ACHN (cell line): ENCODE data around the gene NELFB.

ENCODE experiments used
- DNase-seq: peaks from one replicate; pipeline ENCODE4 v3.0.0-alpha.2; 2015
- in situ Hi-C: cut with HindIII; loops from 2 replicates; pipeline ENCODE4 v1.10.0; 2017; ENCODE audit warnings: low sequenced_read_pairs, low pct_ligation_motif_present, low pct_unique_long_range_greater_than_20kb

NELFB gene

GRCh38 chr9:137243626-137244485 lies 11.3 kb upstream of the NELFB start:
- DNase-seq = no peak

DNA sequence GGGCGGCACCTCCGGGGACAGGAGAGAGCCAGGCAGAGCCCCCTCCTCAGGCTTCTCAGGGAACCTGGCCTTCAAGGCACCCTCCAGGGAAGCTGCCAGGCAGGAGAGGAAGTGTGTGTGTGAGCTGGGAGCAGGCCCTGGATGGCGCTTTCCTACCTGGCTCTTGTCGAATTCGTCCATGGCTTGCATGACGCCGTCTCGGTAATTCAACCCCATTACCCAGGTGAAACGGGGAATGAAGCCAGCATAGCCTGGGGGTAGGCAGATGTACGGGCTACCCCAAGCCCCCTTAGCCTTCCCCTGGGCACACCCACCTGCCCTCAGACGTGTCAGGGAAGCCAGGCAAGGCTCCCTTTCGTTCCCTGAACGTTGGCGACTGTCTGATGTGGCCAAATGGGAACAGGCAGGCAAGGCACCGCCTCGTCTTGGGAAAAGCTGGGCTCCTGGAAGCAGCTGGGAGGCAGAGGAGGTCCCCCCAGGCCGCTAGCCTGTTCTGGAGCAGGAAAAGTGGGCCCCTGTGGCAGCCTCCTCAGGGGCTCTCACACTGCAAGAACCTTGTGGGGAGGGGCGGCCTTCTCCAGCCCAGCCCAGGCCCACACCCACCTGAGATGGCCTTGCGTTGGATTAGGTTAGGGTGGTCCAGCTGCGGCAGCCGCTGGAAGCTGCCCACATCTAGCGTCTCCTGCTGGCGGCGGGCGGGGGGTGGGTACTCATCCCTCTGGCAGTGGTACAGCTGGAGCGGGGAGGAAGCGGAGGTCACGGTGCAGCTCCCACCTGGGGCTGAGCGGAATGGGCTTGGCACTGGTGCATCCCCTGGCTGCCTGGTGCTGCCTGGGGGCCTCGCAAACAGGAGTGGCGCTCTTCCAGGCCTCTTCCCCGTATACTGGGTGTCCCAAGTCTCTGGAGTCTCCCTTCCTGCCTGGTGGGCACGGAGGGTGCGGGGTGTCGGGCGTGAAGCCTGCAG lies 10.4 kb upstream of the NELFB start:
- no peak for DNase-seq
- in situ Hi-C loops = no loop called here

More at GRCh38 chr9:137243626-137244485, 11.3 kb upstream of the NELFB start:
- in situ Hi-C loops = no loop called here

DNA sequence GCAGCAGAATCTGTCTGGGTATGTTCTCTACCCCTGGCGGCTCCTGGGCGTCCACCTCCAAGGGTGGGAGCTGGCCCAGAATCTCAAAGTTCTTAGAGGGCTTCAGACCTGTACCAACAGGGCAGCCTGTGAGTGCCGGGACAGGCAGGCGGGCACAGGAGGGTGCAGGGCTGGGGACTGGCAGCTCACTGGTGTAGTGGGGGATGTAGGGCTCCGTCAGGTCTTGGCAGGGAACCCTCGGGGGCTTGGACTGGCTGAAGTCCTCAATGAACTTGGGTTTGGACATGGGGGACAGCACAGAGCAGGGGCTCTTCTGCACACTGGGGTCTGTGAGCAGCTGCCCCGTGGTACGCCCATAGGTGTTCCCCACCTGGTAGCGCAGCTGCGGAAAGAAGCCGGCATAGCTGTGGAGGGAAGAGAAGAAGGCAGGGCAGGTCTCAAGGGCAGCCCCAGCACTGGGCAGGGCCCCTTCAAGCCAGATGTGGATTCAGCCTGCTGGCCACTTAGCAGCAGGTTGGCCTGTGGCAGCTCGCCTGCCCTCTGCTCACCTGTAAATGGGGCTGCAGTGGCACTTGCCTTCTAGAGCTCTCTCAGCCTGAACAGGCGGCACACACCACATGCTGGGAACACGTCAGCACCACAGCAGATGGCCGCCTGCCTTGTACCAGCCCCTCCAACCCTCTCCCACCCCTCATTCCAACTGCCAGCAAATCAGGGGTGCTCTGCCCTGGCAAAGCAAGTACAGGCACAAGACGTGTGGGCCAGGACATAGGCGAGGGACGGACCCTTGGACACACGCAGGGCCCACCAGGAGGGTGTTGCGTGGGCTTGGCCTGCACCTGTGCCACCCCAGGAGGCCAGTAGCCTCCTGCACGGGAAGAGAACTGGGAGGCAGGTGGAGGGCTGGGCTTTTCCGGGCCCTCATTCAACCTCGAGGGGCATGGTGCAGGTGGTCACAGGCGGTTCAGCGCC lies 9.4 kb upstream of the NELFB start:
- DNase-seq = no peak
- in situ Hi-C loops = no loop called here

GRCh38 chr9:137247135-137247915 lies 7.8 kb upstream of the NELFB start:
- no peak for DNase-seq
- in situ Hi-C loops = no loop called here

GRCh38 chr9:137247916-137248175 lies 7.3 kb upstream of the NELFB start:
- no peak for DNase-seq
- in situ Hi-C loops = no loop called here

GRCh38 chr9:137250329-137251193 lies 4.6 kb upstream of the NELFB start:
- DNase-seq = no peak
- in situ Hi-C loops = no loop called here

- in situ Hi-C loops = no loop called here
- no peak for DNase-seq
Observed at GRCh38 chr9:137251194-137251461, 4.0 kb upstream of the NELFB start, which contains the start of gene STPG3. Gene STPG3 (plus strand): TSS chr9:137251286. CDS start chr9:137251287, 1 bp downstream.

GRCh38 chr9:137251490-137252268 lies 3.4 kb upstream of the NELFB start:
- DNase-seq = no peak
- in situ Hi-C loops = no loop called here

DNA sequence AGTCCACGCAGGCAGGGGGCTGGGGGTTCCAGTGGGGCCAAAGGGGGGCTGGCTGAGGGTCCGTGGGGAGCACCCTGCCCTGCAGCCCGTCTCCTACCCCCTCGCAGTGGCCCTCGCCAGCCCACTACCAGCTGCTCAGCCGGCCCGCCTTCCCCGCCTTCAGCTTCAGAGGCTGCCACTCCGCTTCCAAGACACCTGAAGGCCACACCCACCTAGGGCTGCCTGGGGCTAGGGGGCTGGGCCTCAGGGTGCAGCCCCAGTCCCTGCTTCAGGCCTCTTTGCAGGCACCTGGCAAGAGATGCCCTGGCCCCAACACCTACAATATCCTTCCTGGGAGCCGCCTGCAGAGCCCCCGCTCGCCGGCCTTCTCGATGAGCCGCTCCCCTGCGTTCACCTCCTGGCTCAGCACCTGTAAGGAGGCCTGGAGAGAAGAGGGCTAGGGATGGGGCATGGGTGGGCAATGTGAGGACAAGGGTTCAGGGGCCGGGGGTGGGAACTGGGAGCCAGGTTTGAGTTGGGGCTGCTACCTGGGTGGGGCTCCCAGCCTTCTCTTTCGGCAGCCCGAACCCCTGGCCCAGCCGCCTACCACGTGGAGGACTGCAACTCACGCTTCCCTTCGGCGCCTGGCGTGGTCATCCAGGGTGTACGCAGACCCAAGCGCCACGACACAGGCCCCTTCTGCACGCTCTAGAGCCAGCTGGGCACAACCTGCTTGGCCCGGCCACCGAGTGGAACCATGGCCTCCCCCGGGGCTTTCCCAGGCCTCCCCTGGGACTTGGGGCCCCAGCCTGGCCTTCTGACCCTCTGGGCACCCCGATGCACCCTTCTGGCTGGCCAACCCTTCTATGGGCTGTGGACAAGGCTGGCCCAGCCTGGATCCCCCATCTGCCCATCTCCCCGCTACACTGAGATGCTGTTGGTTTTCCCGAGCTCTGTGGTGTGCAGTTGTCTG lies 2.3 kb upstream of the NELFB start:
- no peak for DNase-seq
- in situ Hi-C loops = no loop called here

DNA sequence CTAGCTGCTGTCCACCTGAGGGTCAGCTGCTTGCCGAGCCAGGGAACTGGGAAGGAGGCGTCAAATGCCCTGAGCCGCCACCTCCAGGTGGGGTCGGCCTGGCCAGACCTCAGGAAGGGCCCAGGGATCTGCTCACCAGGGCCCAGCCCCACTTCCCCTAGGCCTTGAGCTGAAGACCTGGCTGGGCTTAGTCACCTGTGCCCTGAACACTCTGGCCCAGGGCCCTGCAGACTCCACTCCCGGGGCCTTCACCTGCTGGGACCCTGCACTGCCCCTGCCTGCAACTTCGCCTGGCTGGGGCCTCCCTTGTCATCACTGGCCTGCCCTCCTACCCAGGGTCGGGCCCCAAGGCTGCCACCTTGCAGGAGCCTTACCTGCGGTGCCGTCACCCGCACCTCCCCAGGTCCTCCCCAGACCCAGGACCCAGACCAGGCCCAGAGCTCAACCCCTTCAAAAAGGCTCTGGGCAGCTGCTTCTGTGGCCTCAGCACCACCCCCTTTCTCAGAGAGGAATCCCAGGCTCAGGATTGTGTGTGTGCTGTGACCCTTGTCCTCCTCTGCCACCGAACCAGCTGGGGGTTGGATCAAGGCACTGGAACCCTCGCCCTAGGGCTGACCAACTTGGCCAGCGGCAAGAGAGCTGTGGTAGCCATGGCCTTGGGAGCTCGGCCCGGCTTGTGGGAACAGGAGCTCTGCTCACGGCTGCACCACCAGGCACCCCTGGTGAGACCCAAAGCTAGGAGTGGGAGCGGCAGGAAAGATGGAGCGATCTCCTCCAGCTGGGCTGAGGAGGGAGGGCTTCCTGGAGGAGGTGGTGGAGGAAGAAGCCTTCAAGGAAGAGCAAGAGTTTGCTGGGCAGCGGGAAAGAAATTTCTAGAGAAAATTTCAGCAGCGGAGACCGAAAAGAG lies 1.2 kb upstream of the NELFB start:
- no peak for DNase-seq

DNA sequence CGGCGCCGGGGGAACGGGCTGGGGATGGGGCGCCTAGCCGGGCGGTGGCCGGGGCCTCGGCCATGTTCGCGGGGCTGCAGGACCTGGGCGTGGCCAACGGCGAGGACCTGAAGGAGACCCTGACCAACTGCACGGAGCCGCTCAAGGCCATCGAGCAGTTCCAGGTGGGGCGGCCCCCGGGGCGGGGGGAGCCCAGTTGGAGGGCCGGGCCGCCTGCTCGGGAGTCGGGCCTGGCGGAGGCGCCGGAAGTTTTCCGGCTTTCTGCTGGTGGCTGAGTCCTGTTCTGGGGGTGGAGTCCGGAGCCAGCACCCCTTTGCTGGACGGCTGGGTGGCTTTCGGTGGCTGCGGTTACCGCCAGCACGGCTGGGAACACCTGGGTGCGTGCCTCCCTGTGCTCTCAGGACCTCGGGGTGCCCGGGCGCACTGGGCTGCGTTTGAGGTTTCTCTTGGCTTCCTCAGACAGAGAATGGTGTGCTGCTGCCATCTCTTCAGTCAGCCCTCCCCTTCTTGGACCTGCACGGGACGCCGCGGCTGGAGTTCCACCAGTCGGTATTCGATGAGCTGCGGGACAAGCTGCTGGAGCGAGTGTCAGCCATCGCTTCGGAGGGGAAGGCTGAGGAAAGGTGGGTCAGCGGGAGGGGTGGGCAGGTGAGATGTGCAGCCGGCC lies 454 bp downstream of the NELFB start:
- no peak for DNase-seq
- in situ Hi-C loops = no loop called here

More for the DNA sequence above, 1.2 kb upstream of the NELFB start:
- in situ Hi-C loops = no loop called here

GRCh38 chr9:137256362-137256761 lies 1.2 kb downstream of the NELFB start:
- no peak for DNase-seq
- in situ Hi-C loops = no loop called here

GRCh38 chr9:137256856-137257255 lies 1.7 kb downstream of the NELFB start:
- in situ Hi-C loops = no loop called here
- DNase-seq = no peak
